Esophagus muscularis mucosa (tissue), 4 donors: ENCODE results near the gene PDF.

ENCODE experiments used
- EP300 ChIP-seq: sonication (generic); formaldehyde crosslinking; IDR thresholded peaks from one replicate; pipeline ENCODE4 v1.6.1; 2017; ENCODE audit warnings: antibody characterized with exemption
- POLR2A ChIP-seq: fragments of 450-650 bp; IDR thresholded peaks from one replicate; pipeline ENCODE4 v1.6.1; 2017; ENCODE audit warnings: antibody characterized with exemption, moderate library complexity, mild to moderate bottlenecking, low read depth
- POLR2AphosphoS5 ChIP-seq, 2 donors: sonication (generic); formaldehyde crosslinking; IDR thresholded peaks; one replicate each; pipeline ENCODE4 v1.6.1; 2017; ENCODE audit warnings: antibody characterized with exemption in 2 of 2
- TF ChIP-seq, protein P1 (sequence below), 3 experiments: fragments of 200-600 bp in 2 of 3; fragments of 450-650 bp in 1 of 3; sonication (generic) in 2 of 3; IDR thresholded peaks; one replicate each; pipeline ENCODE4 v1.5.1; 2017 to 2019; ENCODE audit warnings: antibody characterized with exemption in 3 of 3, mild to moderate bottlenecking in 2 of 3, moderate library complexity in 1 of 3

DNA sequence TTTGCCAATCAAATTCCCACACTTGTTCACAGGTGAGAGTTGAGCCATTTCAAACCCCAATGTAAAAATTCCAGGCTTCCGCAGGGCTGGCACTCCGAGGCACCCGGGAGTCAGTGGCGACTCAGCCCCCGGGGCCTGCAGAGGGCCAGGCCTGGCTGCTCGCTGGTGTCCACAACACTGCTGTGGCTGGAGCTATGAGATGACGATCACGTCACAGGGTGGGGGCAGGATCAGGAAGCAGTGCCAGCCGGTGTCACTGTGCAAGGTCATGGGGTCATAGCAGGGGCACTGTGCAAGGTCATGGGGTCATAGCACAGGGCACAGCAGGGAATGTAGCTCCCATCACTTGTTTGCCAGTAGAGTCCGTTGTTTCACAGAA is 11.5 kb downstream of the PDF start:
- TF ChIP-seq, protein P1, sequence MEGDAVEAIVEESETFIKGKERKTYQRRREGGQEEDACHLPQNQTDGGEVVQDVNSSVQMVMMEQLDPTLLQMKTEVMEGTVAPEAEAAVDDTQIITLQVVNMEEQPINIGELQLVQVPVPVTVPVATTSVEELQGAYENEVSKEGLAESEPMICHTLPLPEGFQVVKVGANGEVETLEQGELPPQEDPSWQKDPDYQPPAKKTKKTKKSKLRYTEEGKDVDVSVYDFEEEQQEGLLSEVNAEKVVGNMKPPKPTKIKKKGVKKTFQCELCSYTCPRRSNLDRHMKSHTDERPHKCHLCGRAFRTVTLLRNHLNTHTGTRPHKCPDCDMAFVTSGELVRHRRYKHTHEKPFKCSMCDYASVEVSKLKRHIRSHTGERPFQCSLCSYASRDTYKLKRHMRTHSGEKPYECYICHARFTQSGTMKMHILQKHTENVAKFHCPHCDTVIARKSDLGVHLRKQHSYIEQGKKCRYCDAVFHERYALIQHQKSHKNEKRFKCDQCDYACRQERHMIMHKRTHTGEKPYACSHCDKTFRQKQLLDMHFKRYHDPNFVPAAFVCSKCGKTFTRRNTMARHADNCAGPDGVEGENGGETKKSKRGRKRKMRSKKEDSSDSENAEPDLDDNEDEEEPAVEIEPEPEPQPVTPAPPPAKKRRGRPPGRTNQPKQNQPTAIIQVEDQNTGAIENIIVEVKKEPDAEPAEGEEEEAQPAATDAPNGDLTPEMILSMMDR (IDR thresholded peaks at IDR 0.05) = no peak
- TF ChIP-seq EP300 (no peak), POLR2A (no peak), POLR2AphosphoS5 (IDR thresholded peaks at IDR 0.05) (no peak)
